Mesendoderm (in vitro differentiated cells): Measurements from ENCODE around the gene DDX54.

Experiments
- DNase-seq: peaks from one replicate; pipeline ENCODE4 v3.0.0; 2013
- H2AK5ac ChIP-seq: 2 replicates; pipeline ENCODE4 v1.6.1; 2013; ENCODE audit warnings: low read length, inconsistent platforms
- H2BK120ac ChIP-seq: 2 replicates; pipeline ENCODE4 v1.6.1; 2013; ENCODE audit warnings: low read depth, mild to moderate bottlenecking, low read length, moderate library complexity, mixed read lengths
- H2BK15ac ChIP-seq: replicated peaks from 2 replicates; pipeline ENCODE4 v1.6.1; 2013; ENCODE audit warnings: low read depth, mild to moderate bottlenecking, moderate library complexity
- H2BK5ac ChIP-seq: 2 replicates; pipeline ENCODE4 v1.6.1; 2013; ENCODE audit warnings: low read length, inconsistent platforms
- H3K18ac ChIP-seq: 2 replicates; pipeline ENCODE4 v1.6.1; 2013; ENCODE audit warnings: mild to moderate bottlenecking, low read length, mixed read lengths
- H3K23ac ChIP-seq: one replicate; pipeline ENCODE4 v1.6.1; 2013; ENCODE audit warnings: low read length
- H3K27ac ChIP-seq: 2 replicates; pipeline ENCODE4 v1.5.1; 2013; ENCODE audit warnings: low read depth, mild to moderate bottlenecking, inconsistent platforms, low read length, moderate library complexity
- H3K27me3 ChIP-seq: 2 replicates; pipeline ENCODE4 v1.6.1; 2013; ENCODE audit warnings: low read length, control low read depth, mild to moderate bottlenecking, inconsistent platforms; ENCODE audit not compliant: insufficient read depth, poor library complexity
- H3K36me3 ChIP-seq: 2 replicates; pipeline ENCODE4 v1.6.1; 2013; ENCODE audit warnings: low read length, inconsistent platforms; ENCODE audit not compliant: control insufficient read depth, insufficient read depth
- H3K4ac ChIP-seq: one replicate; pipeline ENCODE4 v1.6.1; 2013; ENCODE audit warnings: low read depth, mild to moderate bottlenecking, low read length, moderate library complexity
- H3K4me1 ChIP-seq: 2 replicates; pipeline ENCODE4 v1.6.1; 2013; ENCODE audit warnings: low read depth, low read length, inconsistent platforms; ENCODE audit not compliant: control insufficient read depth
- H3K4me2 ChIP-seq: 2 replicates; pipeline ENCODE4 v1.6.1; 2013; ENCODE audit warnings: low read length
- H3K4me3 ChIP-seq: 2 replicates; pipeline ENCODE4 v1.5.1; 2013; ENCODE audit warnings: mild to moderate bottlenecking, low read length
- H3K56ac ChIP-seq: one replicate; pipeline ENCODE4 v1.6.1; 2013; ENCODE audit warnings: low read length
- H3K79me1 ChIP-seq: 2 replicates; pipeline ENCODE4 v1.6.1; 2013; ENCODE audit warnings: low read length, inconsistent platforms
- H3K79me2 ChIP-seq: 2 replicates; pipeline ENCODE4 v1.6.1; 2013; ENCODE audit warnings: mild to moderate bottlenecking, low read length; ENCODE audit not compliant: control insufficient read depth, insufficient read depth
- H3K9ac ChIP-seq: 2 replicates; pipeline ENCODE4 v1.6.1; 2013; ENCODE audit warnings: low read length, inconsistent platforms
- H4K5ac ChIP-seq: one replicate; pipeline ENCODE4 v1.6.1; 2013; ENCODE audit warnings: low read length
- H4K8ac ChIP-seq: one replicate; pipeline ENCODE4 v1.6.1; 2013; ENCODE audit warnings: low read depth, mild to moderate bottlenecking, control low read depth, low read length, moderate library complexity
- WGBS: extraction: QIAGEN DNeasy Blood & Tissue Kit; methylation state at CpG from one replicate; pipeline ENCODE4 v1.1.7; 2013; ENCODE audit warnings: low lambda C conversion rate, missing lambda C conversion rate; ENCODE audit not compliant: insufficient coverage; ENCODE audit errors: extremely low coverage; 5-methylcytosine and 5-hydroxymethylcytosine counted together

The DDX54 gene

DNA sequence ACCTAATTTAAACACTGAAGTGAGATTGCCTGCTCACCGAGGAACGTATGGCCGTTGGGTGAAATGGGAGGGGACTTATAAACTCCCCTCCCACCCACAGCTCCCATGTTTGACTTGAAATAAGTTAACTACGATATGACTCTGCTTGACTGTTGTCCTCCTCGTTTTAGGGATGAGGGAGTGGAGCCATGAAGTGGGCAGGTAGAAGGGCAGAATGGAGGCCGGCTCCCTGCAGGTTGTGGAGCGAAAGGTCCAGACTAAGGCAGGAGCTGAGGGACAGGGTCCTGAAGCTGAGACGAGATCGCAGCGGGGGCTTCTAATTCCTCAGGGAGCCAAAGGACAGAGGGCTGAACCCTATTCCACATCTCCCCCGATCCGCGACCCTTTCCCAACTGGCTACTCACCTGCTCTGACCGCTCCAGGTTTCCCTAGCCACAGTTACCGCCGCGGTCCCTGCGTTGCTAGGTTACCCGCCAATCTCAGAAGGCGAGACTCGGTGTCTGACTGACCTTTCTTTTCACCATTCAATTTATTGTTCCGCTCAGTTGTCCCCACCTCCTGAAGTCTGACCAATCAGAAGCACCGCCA lies 35.4 kb upstream of the DDX54 start:
- Histone ChIP-seq H3K27me3 (no peaks in the 10 kb centered on the region), H3K79me2 (no peaks in the 10 kb centered on the region), H4K8ac (no peak overlapping the region), H3K18ac (no peak overlapping the region), H2BK15ac (no peak overlapping the region), H2AK5ac (no peak overlapping the region), H3K79me1 (peaks cover 2% of the 10 kb centered on the region), H4K5ac (no peak overlapping the region), H3K4me1 (peaks cover 3% of the 10 kb centered on the region), H3K4ac (no peak overlapping the region), H3K9ac (peak overlapping the region; percentile 26), H2BK120ac (no peak overlapping the region), H3K23ac (no peak overlapping the region), H3K4me3 (peak overlapping the region; percentile 59), H3K36me3 (no peaks in the 10 kb centered on the region), H3K27ac (no peak overlapping the region), H2BK5ac (no peak overlapping the region), H3K56ac (peak overlapping the region; percentile 67), H3K4me2 (peak overlapping the region; percentile 88)
- WGBS = no CpG with 5 or more reads among the region's 23 CpGs
- DNase-seq = no peak

DNA sequence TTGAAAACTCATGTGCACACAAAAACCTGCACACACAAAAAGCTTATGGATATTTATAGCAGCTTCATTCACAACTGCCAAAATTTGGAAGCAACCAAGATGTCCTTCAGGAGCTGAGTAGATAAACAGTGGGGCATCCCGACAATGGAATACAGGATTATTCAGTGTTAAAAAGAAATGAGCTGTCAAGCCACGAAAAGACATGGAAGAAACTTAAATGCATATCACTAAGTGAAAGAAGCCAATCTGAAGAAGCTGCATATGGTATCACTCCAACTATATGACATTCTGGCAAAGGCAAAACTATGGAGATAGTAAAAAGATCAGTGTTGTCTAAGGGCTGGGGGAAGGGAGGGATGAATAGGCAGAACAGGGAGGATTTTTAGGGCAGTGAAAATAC lies 30.7 kb upstream of the DDX54 start:
- H3K79me2 ChIP-seq = no peaks in the 10 kb centered on the region
- H3K4ac ChIP-seq = no peak overlapping the region
- no peaks in the 10 kb centered on the region for H3K36me3 ChIP-seq
- no peak for DNase-seq
- no peaks in the 10 kb centered on the region for H3K27me3 ChIP-seq
- no CpG with 5 or more reads among the region's 2 CpGs for WGBS
- no peak overlapping the region for H2BK5ac ChIP-seq
- no peak overlapping the region for H3K27ac ChIP-seq
- no peak overlapping the region for H3K4me3 ChIP-seq
- no peak overlapping the region for H3K4me2 ChIP-seq
- no peaks in the 10 kb centered on the region for H3K4me1 ChIP-seq
- no peak overlapping the region for H3K56ac ChIP-seq
- H3K18ac ChIP-seq = no peak overlapping the region
- no peak overlapping the region for H3K9ac ChIP-seq
- H2AK5ac ChIP-seq = no peak overlapping the region
- no peak overlapping the region for H2BK15ac ChIP-seq
- H4K8ac ChIP-seq = no peak overlapping the region
- H4K5ac ChIP-seq = no peak overlapping the region
- H3K79me1 ChIP-seq = no peaks in the 10 kb centered on the region
- no peak overlapping the region for H2BK120ac ChIP-seq
- H3K23ac ChIP-seq = no peak overlapping the region

DNA sequence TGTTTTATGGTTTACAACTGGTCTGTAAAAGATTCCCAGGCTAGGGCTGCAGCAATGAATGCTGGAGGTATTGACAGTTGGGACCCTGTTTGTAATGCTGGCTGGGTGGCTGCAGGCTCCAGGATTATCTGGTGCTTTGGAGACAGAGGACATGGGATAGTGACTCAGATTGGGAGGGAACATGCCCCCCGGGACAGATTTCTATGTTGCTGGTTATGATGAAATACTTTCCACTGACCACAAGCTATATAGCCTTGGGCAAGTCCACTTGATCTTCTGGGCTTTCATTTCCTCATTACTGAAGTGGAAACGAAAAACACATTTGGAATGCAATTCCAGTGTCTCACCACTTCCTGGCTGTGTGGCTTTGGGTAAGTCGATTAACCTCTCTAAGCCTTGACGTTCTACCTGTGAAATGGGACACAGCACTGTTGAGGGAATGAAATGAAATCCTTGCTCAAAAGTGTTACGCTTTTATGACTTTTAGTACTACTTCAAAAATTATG lies 29.7 kb upstream of the DDX54 start:
- H4K5ac ChIP-seq = no peak overlapping the region
- no peak overlapping the region for H3K9ac ChIP-seq
- peak; percentile 45 for DNase-seq
- no CpG with 5 or more reads among the region's 5 CpGs for WGBS
- no peak overlapping the region for H2BK5ac ChIP-seq
- H3K4me3 ChIP-seq = no peak overlapping the region
- no peak overlapping the region for H3K23ac ChIP-seq
- H3K79me1 ChIP-seq = no peaks in the 10 kb centered on the region
- no peak overlapping the region for H4K8ac ChIP-seq
- no peak overlapping the region for H3K27ac ChIP-seq
- no peaks in the 10 kb centered on the region for H3K27me3 ChIP-seq
- no peak overlapping the region for H2AK5ac ChIP-seq
- H3K36me3 ChIP-seq = no peaks in the 10 kb centered on the region
- H3K56ac ChIP-seq = no peak overlapping the region
- H3K79me2 ChIP-seq = no peaks in the 10 kb centered on the region
- H3K18ac ChIP-seq = no peak overlapping the region
- H3K4me2 ChIP-seq = no peak overlapping the region
- H2BK15ac ChIP-seq = no peak overlapping the region
- H3K4me1 ChIP-seq = no peaks in the 10 kb centered on the region
- no peak overlapping the region for H2BK120ac ChIP-seq
- H3K4ac ChIP-seq = no peak overlapping the region

DNA sequence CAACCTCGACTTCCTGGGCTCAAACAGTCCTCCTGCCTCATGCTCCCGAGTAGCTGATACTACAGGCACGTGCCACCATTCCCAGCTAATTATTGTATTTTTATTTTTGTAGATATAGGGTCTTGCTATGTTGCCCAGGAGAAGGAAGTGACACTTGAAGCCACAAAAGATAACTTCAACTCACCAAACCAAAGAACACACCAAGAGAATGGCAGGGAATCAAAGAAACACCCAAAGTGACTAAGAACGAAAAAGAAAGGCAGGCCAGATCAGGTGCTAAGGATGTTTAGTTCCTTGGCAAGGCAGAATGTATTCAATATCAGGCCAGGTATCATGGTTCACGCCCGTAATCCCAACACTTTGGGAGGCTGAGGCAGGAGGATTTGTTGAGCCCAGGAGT lies 25.9 kb upstream of the DDX54 start:
- no peak overlapping the region for H4K5ac ChIP-seq
- H3K23ac ChIP-seq = no peak overlapping the region
- no peaks in the 10 kb centered on the region for H3K79me1 ChIP-seq
- no peak overlapping the region for H3K9ac ChIP-seq
- H2AK5ac ChIP-seq = no peak overlapping the region
- no peaks in the 10 kb centered on the region for H3K36me3 ChIP-seq
- H2BK120ac ChIP-seq = no peak overlapping the region
- H3K4me3 ChIP-seq = no peak overlapping the region
- no peak overlapping the region for H3K56ac ChIP-seq
- no peak for DNase-seq
- H3K79me2 ChIP-seq = no peaks in the 10 kb centered on the region
- no peak overlapping the region for H2BK15ac ChIP-seq
- no peak overlapping the region for H3K27ac ChIP-seq
- no peak overlapping the region for H4K8ac ChIP-seq
- no peak overlapping the region for H3K4me2 ChIP-seq
- H3K27me3 ChIP-seq = no peaks in the 10 kb centered on the region
- WGBS = no CpG with 5 or more reads among the region's 6 CpGs
- H3K4ac ChIP-seq = no peak overlapping the region
- no peak overlapping the region for H3K18ac ChIP-seq
- H3K4me1 ChIP-seq = peaks cover 3% of the 10 kb centered on the region
- H2BK5ac ChIP-seq = no peak overlapping the region

DNA sequence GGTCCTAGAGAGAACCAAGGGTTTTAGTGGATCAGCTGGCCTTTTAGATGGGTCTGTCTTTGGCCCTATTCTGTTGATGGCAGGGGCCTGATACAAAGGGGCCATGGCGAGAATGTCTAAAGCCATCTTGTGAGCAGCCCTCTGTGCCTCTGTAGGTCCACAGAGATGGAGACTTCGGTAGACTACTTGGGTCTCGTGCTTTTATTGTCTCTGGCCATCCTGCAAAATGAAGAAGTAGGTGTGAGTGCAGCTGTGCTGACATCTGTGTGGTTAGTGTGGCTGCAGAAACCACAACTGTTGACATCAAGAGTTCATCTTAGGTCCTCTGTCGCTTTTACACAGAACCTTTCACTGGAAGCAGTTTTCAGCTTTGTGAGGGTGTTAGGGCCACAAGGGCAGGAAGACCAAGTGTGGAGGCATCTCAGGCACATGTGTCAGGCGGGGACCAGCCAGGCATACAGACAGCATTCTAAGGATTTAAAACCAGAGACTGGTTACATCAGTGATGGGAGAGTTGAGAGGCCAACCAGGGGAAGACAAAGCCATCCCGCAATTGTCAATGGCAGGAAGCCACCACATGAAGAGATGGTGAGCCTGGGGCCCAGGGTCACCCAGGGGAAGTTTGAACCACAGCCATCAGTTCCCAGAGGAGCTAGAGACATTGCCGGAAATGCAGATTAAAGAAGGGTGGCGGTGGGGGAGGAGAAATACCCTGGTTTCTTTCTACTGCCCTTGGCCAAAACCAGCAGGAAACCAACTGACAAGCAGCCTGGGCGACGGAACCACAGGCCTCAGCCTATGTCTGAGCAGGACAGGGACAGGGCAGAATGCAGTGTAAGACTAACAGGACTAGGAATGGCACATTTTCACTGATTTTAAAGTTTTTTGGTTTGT lies 23.0 kb upstream of the DDX54 start:
- Histone ChIP-seq H3K27me3 (no peaks in the 10 kb centered on the region), H3K18ac (no peak overlapping the region), H4K8ac (no peak overlapping the region), H3K23ac (no peak overlapping the region), H2BK15ac (no peak overlapping the region), H2BK5ac (no peak overlapping the region), H3K36me3 (no peaks in the 10 kb centered on the region), H3K79me2 (no peaks in the 10 kb centered on the region), H3K4ac (no peak overlapping the region), H3K27ac (no peak overlapping the region), H3K4me3 (no peak overlapping the region), H3K4me1 (peaks cover 3% of the 10 kb centered on the region), H3K79me1 (no peaks in the 10 kb centered on the region), H4K5ac (no peak overlapping the region), H2AK5ac (no peak overlapping the region), H3K56ac (peak overlapping the region; percentile 15), H3K4me2 (no peak overlapping the region), H3K9ac (no peak overlapping the region), H2BK120ac (no peak overlapping the region)
- DNase-seq = peak; percentile 35
- no CpG with 5 or more reads among the region's 10 CpGs for WGBS
